OCI-LY7 (cell line): Measurements from ENCODE around the gene SLC16A9. TPM values are rescaled to one million over a fixed set of nuclear protein-coding genes. Genes with fewer than 3 reads are reported as not detected.

Experiments used
- BruUV-seq: library from RNA; stranded (reverse); fragments of 400-500 nt; replicated peaks from 2 replicates; lab custom pipeline; 2021; lab: Mats Ljungman, UMichigan
- CTCF ChIA-PET: fragments of 300-600 bp; sonication (Branson Sonifier 250); formaldehyde crosslinking; loops from one replicate; lab custom pipeline; 2022; ENCODE audit warnings: antibody characterized with exemption; ENCODE audit not compliant: unreplicated experiment; lab: Charles Lee
- POLR2A ChIA-PET: fragments of 300-600 bp; sonication (Branson Sonifier 250); formaldehyde crosslinking; loops from one replicate; lab custom pipeline; 2022; ENCODE audit warnings: antibody characterized with exemption; lab: Charles Lee
- DNase-seq: peaks from one replicate; pipeline ENCODE4 v3.0.0-alpha.2; 2015; ENCODE audit warnings: low spot score
- H2AFZ ChIP-seq: fragments of 200-600 bp; sonication (generic), shearing (Covaris generic); 2 replicates; pipeline ENCODE4 v1.6.1; 2014; ENCODE audit warnings: mild to moderate bottlenecking, antibody characterized with exemption, low read length, moderate library complexity
- H3K27ac ChIP-seq: fragments of 200-600 bp; sonication (generic); 2 replicates; pipeline ENCODE4 v1.5.1; 2014; ENCODE audit warnings: mixed run types, low read depth, mild to moderate bottlenecking, moderate library complexity, low read length, inconsistent platforms; ENCODE audit not compliant: poor library complexity, severe bottlenecking
- H3K36me3 ChIP-seq: fragments of 200-600 bp; sonication (generic); 2 replicates; pipeline ENCODE4 v1.6.1; 2014; ENCODE audit warnings: mild to moderate bottlenecking, antibody characterized with exemption, low read length, moderate library complexity, mixed read lengths; ENCODE audit not compliant: insufficient read depth
- H3K4me1 ChIP-seq: fragments of 200-600 bp; sonication (generic); 2 replicates; pipeline ENCODE4 v1.5.1; 2014; ENCODE audit warnings: mild to moderate bottlenecking, low read length; ENCODE audit not compliant: insufficient read depth, poor library complexity, severe bottlenecking
- H3K4me2 ChIP-seq: fragments of 200-600 bp; sonication (generic); 2 replicates; pipeline ENCODE4 v1.6.1; 2014; ENCODE audit warnings: mild to moderate bottlenecking, low read length
- H3K4me3 ChIP-seq: fragments of 200-600 bp; sonication (generic); 2 replicates; pipeline ENCODE4 v1.5.1; 2014; ENCODE audit warnings: mild to moderate bottlenecking, low read depth, low read length; ENCODE audit not compliant: poor library complexity, severe bottlenecking
- H3K79me2 ChIP-seq: fragments of 200-600 bp; sonication (generic); 2 replicates; pipeline ENCODE4 v1.6.1; 2016; ENCODE audit warnings: low read depth, mild to moderate bottlenecking, low read length, moderate library complexity, mixed read lengths; ENCODE audit not compliant: insufficient read depth
- H3K9me2 ChIP-seq: fragments of 200-600 bp; sonication (generic); 2 replicates; pipeline ENCODE4 v1.6.1; 2016; ENCODE audit warnings: mild to moderate bottlenecking, low read length, mixed read lengths; ENCODE audit not compliant: insufficient read depth
- H3K9me3 ChIP-seq: fragments of 200-600 bp; sonication (generic); 2 replicates; pipeline ENCODE4 v1.6.1; 2014; ENCODE audit warnings: mild to moderate bottlenecking, mixed run types, low read length, mixed read lengths
- H4K20me1 ChIP-seq: fragments of 200-600 bp; sonication (generic); 2 replicates; pipeline ENCODE4 v1.6.1; 2014; ENCODE audit warnings: mild to moderate bottlenecking, antibody characterized with exemption, low read length, moderate library complexity, mixed read lengths; ENCODE audit not compliant: insufficient read depth
- CTCF ChIP-seq: fragments of 200-600 bp; sonication (generic); conservative IDR thresholded peaks from 2 replicates; pipeline ENCODE4 v1.5.1; 2014; ENCODE audit warnings: mild to moderate bottlenecking, antibody characterized with exemption, low read length, moderate library complexity, mixed read lengths
- EZH2phosphoT487 ChIP-seq: fragments of 200-600 bp; sonication (generic); IDR thresholded peaks from 2 replicates; pipeline ENCODE4 v1.6.1; 2018; ENCODE audit warnings: low read depth, borderline replicate concordance, mild to moderate bottlenecking, mixed run types, antibody characterized with exemption, low read length, moderate library complexity, mixed read lengths
- intact Hi-C: fragments of 100-400 bp; cut with micrococcal nuclease; formaldehyde crosslinking; loops from one replicate; pipeline ENCODE4 v1.10.0; 2022; ENCODE audit not compliant: unreplicated experiment
- total RNA-seq, 2 experiments: library from RNA; depleted of rRNA in 1 of 2; stranded (reverse); fragments of >200 nt in 1 of 2; shearing (Covaris generic) in 1 of 2; gene quantifications; 2 replicates each; pipeline ENCODE4 v1.2.3, GENCODE V29; 2014 to 2022

SLC16A9 gene
- total RNA-seq, 2 experiments from 2014 or later = not detected

- BruUV-seq = no TSS peak
- no peak for TF ChIP-seq CTCF
- no peak for TF ChIP-seq EZH2phosphoT487
These were observed 75.5 kb downstream of the SLC16A9 start for GRCh38 chr10:59634102-59634501.

GRCh38 chr10:59633063-59633462 lies 76.6 kb downstream of the SLC16A9 start:
- ChIA-PET CTCF (no interaction called here), POLR2A (interaction anchor here (0.5 kb wide), 1 partner anchor 179 kb away, joined by 5 read pairs; no protein-coding TSS in a partner anchor)
- Histone ChIP-seq H3K4me3 (no peak overlapping the region), H3K4me2 (no peak overlapping the region), H3K4me1 (no peaks in the 10 kb centered on the region), H2AFZ (no peak overlapping the region), H3K27ac (no peak overlapping the region), H3K36me3 (no peaks in the 10 kb centered on the region), H3K79me2 (no peaks in the 10 kb centered on the region), H3K9me2 (no peaks in the 10 kb centered on the region), H4K20me1 (no peaks in the 10 kb centered on the region), H3K9me3 (no peaks in the 10 kb centered on the region)
- no peak for DNase-seq
- BruUV-seq = no TSS peak
- intact Hi-C loops = no loop called here
- no peak for TF ChIP-seq EZH2phosphoT487
- no peak for TF ChIP-seq CTCF

More at GRCh38 chr10:59634102-59634501, 75.5 kb downstream of the SLC16A9 start:
- ChIA-PET CTCF (no interaction called here), POLR2A (interaction anchor here (1.0 to 1.8 kb wide), 3 partner anchors 8 to 27 kb away, joined by 3 to 5 read pairs (median 4); no protein-coding TSS in a partner anchor)
- Histone ChIP-seq H3K4me3 (no peak overlapping the region), H3K36me3 (no peaks in the 10 kb centered on the region), H3K9me3 (no peaks in the 10 kb centered on the region), H2AFZ (no peak overlapping the region), H4K20me1 (no peaks in the 10 kb centered on the region), H3K27ac (no peak overlapping the region), H3K4me2 (no peak overlapping the region), H3K79me2 (no peaks in the 10 kb centered on the region), H3K4me1 (no peaks in the 10 kb centered on the region), H3K9me2 (no peaks in the 10 kb centered on the region)
- DNase-seq = no peak
- intact Hi-C loops = no loop called here
